NCI-H526 treated with DMSO at 0.1 percent for 48 hours (cell line): Measurements from ENCODE around the gene ST3GAL3.

Source experiments
- DNase-seq: peaks from one replicate; lab custom pipeline; 2025; lab: John Stamatoyannopoulos, UW

ST3GAL3 gene

DNA sequence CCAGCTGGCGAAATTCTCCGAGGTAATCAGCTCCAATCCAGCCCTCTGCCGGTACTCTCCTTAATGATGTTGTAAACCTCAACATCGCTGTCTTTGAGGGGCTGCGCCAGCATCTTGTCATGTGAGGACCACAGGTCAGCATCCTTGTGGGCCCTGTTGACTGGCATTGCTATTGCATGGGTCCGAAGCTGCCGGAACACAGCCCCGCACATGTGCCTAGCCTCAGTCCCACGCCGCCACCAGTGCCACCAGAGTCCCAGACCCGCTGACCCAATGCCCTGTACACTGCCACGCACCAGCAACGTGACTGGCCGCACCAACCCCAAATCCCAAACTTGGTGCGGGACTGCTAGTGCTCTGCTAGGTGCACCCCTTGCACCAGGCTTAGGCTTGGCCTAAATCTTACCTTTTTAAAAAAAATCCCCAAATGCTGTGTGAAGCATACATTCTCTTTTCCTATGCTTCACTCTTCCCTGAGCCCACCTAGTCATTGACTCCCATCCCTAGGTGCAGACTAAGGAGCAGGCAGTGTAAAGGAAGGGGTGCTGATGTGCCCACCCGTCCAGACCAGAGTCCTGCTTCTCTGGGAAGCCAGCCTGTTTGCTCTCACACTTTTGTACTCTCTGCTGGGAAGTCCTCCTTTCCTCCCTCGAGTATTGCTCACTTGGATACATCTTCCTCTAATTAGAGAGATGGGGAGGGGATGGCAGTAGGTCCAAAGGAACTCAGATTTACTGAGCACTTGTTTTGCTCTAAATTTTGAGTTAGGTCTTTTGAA is 144.4 kb downstream of the ST3GAL3 start:
- no peak for DNase-seq

DNA sequence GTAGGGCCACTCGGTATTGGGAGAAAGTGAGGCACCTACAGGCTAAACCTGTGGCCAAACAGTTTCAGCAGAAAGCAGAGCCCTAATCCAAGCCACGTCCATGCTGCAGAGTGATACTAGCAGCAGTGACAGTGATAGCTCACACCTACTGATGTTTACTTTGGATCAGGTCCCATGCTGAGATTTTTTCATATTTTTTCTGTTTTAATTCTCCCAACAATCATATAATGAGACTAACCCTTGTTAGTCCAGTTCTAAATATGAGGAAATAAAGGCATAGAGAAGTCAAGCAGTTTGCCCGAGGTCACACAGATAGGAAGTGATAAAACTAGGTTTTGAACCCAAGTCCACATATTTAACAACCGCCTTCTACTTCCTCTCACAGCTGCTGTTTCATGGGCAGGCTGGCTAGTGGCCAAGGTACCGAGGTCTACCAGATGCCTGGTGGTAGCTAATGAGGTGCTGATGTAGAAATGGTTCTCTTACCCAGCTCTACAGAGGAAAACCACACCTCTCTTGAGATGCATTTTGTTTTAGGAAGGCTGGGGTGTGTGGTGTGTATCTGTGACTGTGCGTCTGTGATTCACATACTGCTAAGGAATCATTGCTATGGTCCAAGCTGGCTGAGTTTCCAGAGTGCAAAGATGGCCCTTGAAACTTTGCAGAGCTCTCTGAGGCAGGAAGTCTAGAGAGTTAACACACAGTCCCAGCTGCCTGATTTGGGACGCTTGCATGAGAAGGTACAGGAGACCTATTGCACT is 146.0 kb downstream of the ST3GAL3 start:
- DNase-seq, result no peak

DNA sequence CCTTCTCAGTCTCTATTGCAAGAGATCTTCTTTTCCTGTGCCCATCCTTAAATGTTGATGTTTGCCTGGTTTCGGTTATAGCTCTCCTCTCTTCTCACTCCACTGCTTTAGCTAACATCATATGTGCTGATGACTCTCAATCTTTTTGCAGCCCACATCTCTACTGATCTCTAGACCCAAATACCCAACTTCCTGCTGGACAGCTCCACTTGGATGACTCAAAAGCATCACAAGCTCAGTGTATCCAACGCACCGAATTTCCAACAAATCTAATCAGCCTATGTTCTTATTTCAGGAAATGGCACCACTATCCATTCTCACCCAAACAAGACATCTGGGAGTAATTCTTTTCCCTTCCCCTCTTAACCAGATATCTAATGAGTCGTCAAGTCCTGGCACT is 147.1 kb downstream of the ST3GAL3 start:
- no peak for DNase-seq

DNA sequence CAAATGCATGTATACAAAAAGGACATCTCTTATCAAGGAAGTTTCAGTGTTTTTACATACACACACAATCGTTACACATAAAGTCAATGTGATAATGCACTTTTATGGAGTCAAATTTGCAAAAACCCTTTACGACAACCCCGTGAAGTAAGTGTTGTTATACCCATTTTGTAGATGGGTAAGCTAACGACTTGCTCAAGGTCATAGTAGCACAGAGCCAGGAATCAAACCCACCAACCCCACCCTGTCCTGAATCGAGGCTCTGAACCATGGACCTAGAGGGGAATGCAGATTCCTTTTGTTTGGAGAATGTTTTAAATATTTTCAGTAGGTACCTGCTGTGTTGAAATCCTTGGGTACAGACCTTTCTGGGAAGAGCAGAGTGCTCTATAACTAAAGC is 148.9 kb downstream of the ST3GAL3 start:
- no peak for DNase-seq

GRCh38 chr1:43857163-43857562 is 149.8 kb downstream of the ST3GAL3 start:
- DNase-seq, result no peak

- no peak for DNase-seq
Observed at GRCh38 chr1:43858324-43858723, 151.0 kb downstream of the ST3GAL3 start.

DNA sequence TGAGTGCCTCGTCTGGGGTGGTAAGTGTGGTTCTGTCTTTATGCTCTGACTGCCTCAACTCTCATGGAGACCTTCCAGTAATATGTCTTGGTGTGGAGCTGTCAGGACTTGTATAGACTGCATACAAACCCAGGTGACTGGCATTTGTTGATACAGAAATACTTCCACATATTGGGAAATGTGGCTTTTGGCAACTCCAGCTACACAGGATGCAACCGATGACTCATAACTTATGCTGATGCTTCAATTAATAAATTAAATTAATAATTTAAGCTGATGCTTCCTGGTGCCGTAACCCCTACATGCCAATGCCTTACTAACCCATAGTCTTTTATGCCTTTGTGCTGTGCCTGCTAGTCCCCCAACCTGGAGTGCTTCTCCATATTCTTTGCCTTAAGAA is 154.0 kb downstream of the ST3GAL3 start:
- DNase-seq, result no peak

- no peak for DNase-seq
Observed at GRCh38 chr1:43861988-43862735, 154.8 kb downstream of the ST3GAL3 start.

DNA sequence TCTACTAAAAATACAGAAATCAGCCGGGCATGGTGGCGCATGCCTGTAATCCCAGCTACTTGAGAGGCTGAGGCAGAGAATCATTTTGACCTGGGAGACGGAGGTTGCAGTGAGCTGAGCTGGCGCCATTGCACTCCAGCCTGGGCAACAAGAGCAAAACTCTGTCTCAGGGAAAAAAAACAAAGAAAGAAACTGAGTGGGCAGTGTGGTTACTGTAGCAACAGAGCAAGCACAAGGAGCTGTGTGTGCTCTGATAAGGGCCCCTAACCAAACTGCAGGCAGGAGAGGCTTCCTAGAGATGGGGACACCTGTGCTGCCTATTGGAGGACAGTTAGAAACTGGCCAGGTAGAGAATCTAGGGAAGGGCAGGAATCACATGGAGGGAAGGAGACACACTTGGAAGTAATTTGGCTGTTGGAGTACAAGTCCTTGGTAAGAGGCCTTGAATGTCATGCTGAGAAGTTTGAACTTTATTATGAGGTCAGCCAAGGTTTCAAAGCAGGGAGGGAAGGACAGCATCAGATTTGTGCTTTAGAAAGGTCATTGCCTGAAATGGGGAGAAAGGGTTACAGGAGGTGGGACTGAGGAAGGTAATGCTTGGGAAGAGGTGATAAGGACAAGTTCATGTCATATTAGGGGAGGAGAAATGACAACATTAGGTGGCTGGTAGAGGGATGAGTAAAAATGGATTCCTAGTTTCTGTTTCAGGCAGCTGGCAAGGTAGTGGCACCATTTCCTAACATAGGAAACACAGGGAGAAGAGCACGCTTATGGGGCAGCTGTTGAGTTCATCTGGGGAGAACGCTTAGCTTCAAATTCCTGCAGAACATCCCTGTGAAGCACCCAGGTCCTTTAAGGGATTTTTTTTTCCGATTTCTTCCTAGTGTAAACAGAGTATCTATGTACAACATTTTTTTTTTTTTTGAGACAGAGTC is 157.0 kb downstream of the ST3GAL3 start:
- no peak for DNase-seq

- DNase-seq, result no peak
Observed at GRCh38 chr1:43866201-43866600, 158.9 kb downstream of the ST3GAL3 start.

GRCh38 chr1:43867976-43868740 is 160.8 kb downstream of the ST3GAL3 start:
- no peak for DNase-seq

GRCh38 chr1:43868741-43869067 is 161.4 kb downstream of the ST3GAL3 start:
- DNase-seq, result no peak

GRCh38 chr1:43870306-43870705 is 163.0 kb downstream of the ST3GAL3 start:
- DNase-seq, result no peak

DNA sequence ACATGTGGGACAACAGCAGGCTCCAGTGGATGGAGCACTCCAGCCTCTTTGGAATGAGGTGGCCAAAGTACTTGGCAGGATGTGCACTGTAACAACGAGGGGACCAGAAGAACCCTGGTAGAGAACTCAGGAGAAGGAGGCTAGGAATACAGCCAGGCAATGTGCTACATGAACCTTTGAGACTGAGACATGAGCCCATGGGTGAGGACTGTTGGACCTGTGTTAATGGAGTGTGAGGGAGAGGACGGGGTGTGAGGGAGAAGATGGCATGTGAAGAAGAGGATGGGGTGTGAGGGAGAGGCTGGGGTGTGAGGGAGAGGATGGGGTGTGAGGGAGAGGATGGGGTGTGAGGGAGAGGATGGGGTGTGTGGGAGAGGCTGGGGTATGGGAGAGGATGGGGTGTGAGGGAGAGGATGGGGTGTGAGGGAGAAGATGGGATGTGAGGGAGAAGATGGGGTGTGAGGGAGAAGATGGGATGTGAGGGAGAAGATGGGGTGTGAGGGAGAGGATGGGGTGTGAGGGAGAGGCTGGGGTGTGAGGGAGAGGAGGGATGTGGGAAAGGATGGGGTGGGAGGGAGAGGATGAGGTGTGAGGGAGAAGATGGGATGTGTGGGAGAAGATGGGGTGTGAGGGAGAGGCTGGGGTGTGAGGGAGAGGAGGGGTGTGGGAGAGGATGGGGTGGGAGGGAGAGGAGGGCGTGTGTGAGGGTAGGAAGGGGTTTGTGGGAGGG is 164.0 kb downstream of the ST3GAL3 start:
- no peak for DNase-seq

DNA sequence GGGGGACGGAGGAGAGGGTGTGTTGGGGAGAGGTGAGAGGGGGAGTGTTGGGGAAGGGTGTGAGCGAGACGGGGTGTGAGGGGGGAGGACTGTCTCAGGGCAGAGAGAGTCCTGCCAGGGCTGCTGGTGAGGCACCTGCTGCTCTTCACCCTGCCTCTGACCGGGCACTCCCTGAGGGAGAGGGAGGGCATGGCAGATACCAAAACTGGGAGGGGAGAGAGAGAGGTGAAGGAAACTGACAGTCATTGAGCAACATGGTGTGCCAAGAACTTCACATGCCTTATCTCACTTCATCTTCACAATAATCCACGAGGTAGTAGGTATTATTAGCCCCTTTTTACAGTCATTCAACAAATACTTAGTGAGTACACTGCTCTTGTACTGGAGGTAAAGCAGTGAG is 164.9 kb downstream of the ST3GAL3 start:
- no peak for DNase-seq

DNA sequence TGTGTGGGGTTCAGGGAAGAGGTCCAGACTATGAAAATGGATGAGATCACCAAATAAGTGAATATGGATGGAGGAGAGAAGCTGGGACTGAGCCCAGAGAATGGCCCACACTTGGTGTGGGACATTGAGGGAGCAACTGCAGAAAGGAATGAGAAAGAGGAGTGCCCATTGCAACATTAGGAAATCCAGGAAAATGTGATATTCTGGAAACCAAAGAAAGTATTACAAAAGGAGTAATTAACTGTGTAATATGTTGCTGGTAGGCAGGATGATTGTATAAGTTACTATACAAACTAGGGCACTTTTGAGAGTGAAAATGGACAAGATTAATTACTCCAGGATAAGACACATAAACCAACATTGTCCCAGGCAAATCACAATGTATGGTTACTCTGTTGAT is 166.5 kb downstream of the ST3GAL3 start:
- no peak for DNase-seq

DNA sequence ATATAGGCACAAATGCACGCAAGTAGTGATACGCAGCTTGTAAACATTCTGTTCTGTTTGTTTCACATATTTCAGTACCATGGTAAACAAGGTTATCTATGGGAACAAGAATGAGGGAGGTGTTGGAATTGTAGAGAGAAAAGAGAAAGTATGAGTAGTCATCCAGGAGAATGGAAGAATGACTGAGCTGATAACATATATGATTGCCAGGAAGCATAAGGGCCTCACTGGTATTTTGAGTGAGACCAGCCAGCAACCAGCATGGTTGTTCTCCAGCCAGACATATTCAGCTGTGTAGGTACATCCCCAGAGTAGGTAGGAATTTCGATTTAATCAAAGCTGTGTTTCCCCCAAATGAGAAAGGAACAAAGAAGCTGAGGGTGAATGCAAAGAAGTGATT is 167.4 kb downstream of the ST3GAL3 start:
- DNase-seq, result no peak

- no peak for DNase-seq
Observed at GRCh38 chr1:43875331-43875730, 168.0 kb downstream of the ST3GAL3 start.

- DNase-seq, result no peak
Observed at GRCh38 chr1:43877101-43877500, 169.8 kb downstream of the ST3GAL3 start.

GRCh38 chr1:43878440-43878839 is 171.1 kb downstream of the ST3GAL3 start:
- DNase-seq, result no peak
